ENCODE results near the gene UNC5CL.
A peak's percentile ranks its signal among the peaks of the same experiment; 100 is the strongest.

Gene UNC5CL

GRCh38 chr6:41000248-41000647 is 38.8 kb downstream of the UNC5CL start:
- no peak for TF ChIP-seq CTCF (IDR thresholded peaks at IDR 0.05; ENCODE audit: low read depth, low read length)
- H3K4me3 ChIP-seq (ENCODE audit: low read depth, low read length), result no peak overlapping the region

GRCh38 chr6:40999569-40999968 is 39.5 kb downstream of the UNC5CL start:
- TF ChIP-seq CTCF (IDR thresholded peaks at IDR 0.05; ENCODE audit: low read depth, low read length), result 0 out of 2 replicates have a peak, but pooled peaks have one; percentile 26
- H3K4me3 ChIP-seq (ENCODE audit: low read depth, low read length), result no peak overlapping the region

GRCh38 chr6:40998661-40999060 is 40.4 kb downstream of the UNC5CL start:
- no peak for TF ChIP-seq CTCF (IDR thresholded peaks at IDR 0.05; ENCODE audit: low read depth, low read length)
- no peak overlapping the region for H3K4me3 ChIP-seq (ENCODE audit: low read depth, low read length)

GRCh38 chr6:40997234-40997957 is 41.6 kb downstream of the UNC5CL start:
- no peak overlapping the region for H3K4me3 ChIP-seq (ENCODE audit: low read depth, low read length)
- no peak for TF ChIP-seq CTCF (IDR thresholded peaks at IDR 0.05; ENCODE audit: low read depth, low read length)

GRCh38 chr6:40996591-40997233 is 42.3 kb downstream of the UNC5CL start:
- no peak overlapping the region for H3K4me3 ChIP-seq (ENCODE audit: low read depth, low read length)
- no peak for TF ChIP-seq CTCF (IDR thresholded peaks at IDR 0.05; ENCODE audit: low read depth, low read length)

- no peak for TF ChIP-seq CTCF (IDR thresholded peaks at IDR 0.05; ENCODE audit: low read depth, low read length)
- no peak overlapping the region for H3K4me3 ChIP-seq (ENCODE audit: low read depth, low read length)
These were observed 46.3 kb downstream of the UNC5CL start for GRCh38 chr6:40992746-40993145.

GRCh38 chr6:40990301-40990700 is 48.7 kb downstream of the UNC5CL start:
- no peak for TF ChIP-seq CTCF (IDR thresholded peaks at IDR 0.05; ENCODE audit: low read depth, low read length)
- no peak overlapping the region for H3K4me3 ChIP-seq (ENCODE audit: low read depth, low read length)

Measured in WI38 (cell line).